SJSA1 (cell line): ENCODE data around the gene ACOT7. TPM values are rescaled to one million over a fixed set of nuclear protein-coding genes. Genes with fewer than 3 reads are reported as not detected.

ENCODE experiments used
- DNase-seq, 2 experiments: peaks; one replicate each; pipeline ENCODE4 v3.0.0-alpha.2; 2015 to 2020; ENCODE audit warnings: low spot score in 2 of 2, low read depth in 1 of 2
- H3K27ac ChIP-seq: fragments of 250-450 bp; sonication (Bioruptor Pico); 2 replicates; pipeline ENCODE4 v1.5.1; 2020; ENCODE audit warnings: mild to moderate bottlenecking, moderate library complexity
- H3K27me3 ChIP-seq: fragments of 250-450 bp; sonication (Bioruptor Pico); replicated peaks from 2 replicates; pipeline ENCODE4 v1.5.1; 2020; ENCODE audit warnings: mild to moderate bottlenecking, moderate library complexity
- H3K36me3 ChIP-seq: fragments of 250-450 bp; sonication (Bioruptor Pico); 2 replicates; pipeline ENCODE4 v1.5.1; 2020; ENCODE audit warnings: mild to moderate bottlenecking
- H3K4me1 ChIP-seq: fragments of 250-450 bp; sonication (Bioruptor Pico); replicated peaks from 2 replicates; pipeline ENCODE4 v1.6.1; 2021; ENCODE audit warnings: mild to moderate bottlenecking
- H3K4me3 ChIP-seq: fragments of 250-450 bp; sonication (Bioruptor Pico); 2 replicates; pipeline ENCODE4 v1.5.1; 2020; ENCODE audit warnings: mild to moderate bottlenecking
- H3K9me3 ChIP-seq: fragments of 250-450 bp; sonication (Bioruptor Pico); replicated peaks from 2 replicates; pipeline ENCODE4 v1.5.1; 2020; ENCODE audit warnings: mild to moderate bottlenecking
- total RNA-seq: library from RNA; depleted of rRNA; stranded (reverse); fragments of >200 nt; shearing (Covaris generic); gene quantifications from 2 replicates; pipeline ENCODE4 v1.2.3, GENCODE V29; 2014

Gene ACOT7
- total RNA-seq, 1 experiment from 2014 or later: 33.9 TPM

DNA sequence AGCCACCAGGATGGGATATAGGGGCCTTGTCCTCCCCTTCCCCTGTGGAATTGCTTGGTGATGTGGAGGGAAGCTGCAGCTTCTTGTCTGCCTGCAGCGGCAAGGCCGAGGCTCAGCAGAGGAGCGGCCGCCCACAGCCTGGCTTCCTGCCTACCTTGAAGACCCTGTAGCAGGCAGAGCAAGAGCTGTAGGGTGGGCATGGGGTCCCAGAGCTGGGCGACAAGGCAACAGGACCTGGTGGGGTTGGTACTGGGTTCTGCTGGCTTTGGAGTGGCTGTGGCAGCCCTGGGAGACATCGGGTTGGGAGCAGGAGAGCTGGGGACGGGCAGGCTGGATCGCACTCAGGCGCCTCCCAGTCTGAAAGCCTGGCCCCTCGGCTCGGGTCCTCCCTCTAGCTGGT lies 126.9 kb downstream of the ACOT7 start:
- DNase-seq: no peak
- no peaks in the 10 kb centered on the region for H3K9me3 ChIP-seq
- 0 out of 2 replicates have a peak, but pooled peaks cover 5% of the 10 kb centered on the region for H3K27me3 ChIP-seq
- no peak overlapping the region for H3K27ac ChIP-seq
- H3K4me1 ChIP-seq: no peaks in the 10 kb centered on the region
- H3K36me3 ChIP-seq: no peaks in the 10 kb centered on the region
- no peak overlapping the region for H3K4me3 ChIP-seq

DNA sequence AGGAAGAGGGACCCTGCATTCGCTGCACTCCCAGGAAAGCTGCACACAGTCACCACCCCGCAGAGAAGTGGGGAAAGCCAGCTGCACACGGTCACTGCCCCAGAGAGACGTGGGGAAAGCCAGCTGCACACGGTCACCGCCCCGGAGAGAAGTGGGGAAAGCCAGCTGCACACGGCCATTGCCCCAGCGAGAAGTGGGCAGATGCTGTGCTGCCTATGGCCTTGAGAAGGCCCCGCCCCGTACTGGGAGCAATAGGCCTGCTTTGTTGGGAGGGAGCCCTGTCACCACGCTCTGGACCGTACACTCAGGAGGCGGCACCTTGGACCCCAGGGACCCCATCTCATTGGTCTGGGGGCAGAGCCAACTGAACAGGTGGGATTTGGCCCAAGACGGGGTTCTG lies 128.4 kb downstream of the ACOT7 start:
- Histone ChIP-seq H3K4me1 (peaks cover 11% of the 10 kb centered on the region), H3K4me3 (no peak overlapping the region), H3K27ac (no peak overlapping the region), H3K27me3 (peaks cover 15% of the 10 kb centered on the region), H3K36me3 (no peaks in the 10 kb centered on the region), H3K9me3 (no peaks in the 10 kb centered on the region)
- DNase-seq: no peak

DNA sequence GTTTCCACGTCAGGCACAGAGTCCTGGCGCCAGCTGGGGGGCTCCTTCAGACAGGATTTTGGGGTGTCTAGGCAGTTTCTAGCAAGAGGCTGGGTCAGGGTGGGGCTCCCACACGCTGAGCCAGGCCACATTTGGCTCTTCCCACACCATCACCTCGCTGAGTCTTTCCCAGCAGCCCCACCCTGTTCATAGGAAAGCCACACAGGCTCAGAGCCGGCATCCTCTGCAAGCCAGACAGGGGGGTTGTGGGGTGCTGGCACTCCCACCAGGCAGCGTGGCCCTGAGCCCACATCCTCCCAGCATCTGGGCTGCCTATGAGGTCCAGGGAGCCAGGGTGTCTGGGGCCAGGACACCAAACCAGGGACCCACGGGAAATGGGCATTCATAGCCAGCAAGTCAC lies 129.9 kb downstream of the ACOT7 start:
- Histone ChIP-seq H3K27ac (no peak overlapping the region), H3K27me3 (peaks cover 22% of the 10 kb centered on the region), H3K36me3 (no peaks in the 10 kb centered on the region; the same call in 1 of the 2 replicates), H3K4me3 (no peak overlapping the region), H3K4me1 (peaks cover 14% of the 10 kb centered on the region), H3K9me3 (no peaks in the 10 kb centered on the region)
- no peak for DNase-seq

DNA sequence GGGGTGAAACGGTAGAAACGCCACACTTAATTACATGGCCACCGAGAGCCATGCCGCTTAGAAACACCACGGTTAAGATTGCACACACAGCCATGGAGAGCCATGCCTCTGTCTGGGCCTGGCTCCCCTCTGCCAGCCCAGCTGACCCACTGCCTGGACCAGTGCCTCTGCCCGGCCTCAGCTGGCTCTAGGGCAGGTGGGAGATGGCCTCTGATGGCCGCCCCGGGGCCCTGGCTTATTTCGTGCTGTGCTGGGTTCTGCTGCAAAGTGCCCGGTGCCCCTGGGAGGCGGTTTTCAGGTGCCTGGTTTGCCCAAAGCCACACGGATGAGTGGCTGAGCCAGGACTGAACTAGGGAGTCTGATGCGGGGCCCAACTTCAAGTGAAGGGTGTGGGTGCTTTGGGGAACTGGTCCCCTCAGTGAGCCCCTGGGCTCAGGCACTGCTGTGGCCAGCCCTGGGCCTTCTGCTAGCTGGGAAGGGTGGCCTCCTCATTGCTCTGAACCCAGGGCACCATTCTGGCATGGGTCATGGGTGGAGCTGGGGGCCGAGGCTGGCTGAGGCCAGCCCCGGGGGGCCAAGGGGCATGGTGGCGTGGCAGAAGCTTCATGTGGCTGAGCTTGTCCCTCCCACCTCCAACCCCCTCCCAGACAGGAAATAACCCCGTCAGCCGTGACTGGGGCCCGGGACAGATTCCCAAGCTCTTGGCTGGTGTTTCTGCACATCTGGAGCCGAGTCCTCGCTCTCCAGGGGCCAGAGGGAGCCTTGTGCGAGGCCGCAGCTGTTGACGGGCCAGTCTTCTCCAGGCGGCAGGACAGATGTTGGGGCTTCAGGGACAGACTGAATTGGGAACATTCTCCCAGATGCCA lies 130.8 kb downstream of the ACOT7 start:
- peaks cover 22% of the 10 kb centered on the region for H3K27me3 ChIP-seq
- peaks cover 14% of the 10 kb centered on the region for H3K4me1 ChIP-seq
- no peaks in the 10 kb centered on the region for H3K9me3 ChIP-seq
- no peak for DNase-seq
- H3K27ac ChIP-seq: no peak overlapping the region
- no peaks in the 10 kb centered on the region; the same call in 1 of the 2 replicates for H3K36me3 ChIP-seq
- no peak overlapping the region for H3K4me3 ChIP-seq

DNA sequence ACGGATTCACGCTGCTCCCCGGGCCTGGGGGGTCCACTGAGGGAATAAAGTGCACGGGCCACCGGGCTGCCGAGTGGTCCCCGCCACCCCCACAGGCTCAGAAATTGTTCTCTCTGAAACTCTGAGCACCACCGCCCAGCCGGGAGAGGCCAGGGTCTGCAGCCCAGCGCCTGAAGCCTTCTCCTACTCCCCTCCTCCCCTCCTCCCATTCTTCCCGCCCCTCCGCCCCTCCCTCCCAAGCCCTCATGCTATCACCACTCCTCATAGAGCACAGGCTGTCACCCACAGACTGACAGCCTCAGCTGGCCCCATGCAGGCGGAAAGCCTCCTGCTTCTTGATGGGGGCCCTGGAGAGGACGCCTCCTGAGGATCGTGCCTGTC lies 132.0 kb downstream of the ACOT7 start:
- Histone ChIP-seq H3K36me3 (no peaks in the 10 kb centered on the region; the same call in 1 of the 2 replicates), H3K27ac (no peak overlapping the region), H3K27me3 (peaks cover 22% of the 10 kb centered on the region), H3K9me3 (no peaks in the 10 kb centered on the region), H3K4me1 (peaks cover 14% of the 10 kb centered on the region), H3K4me3 (peak overlapping the region; percentile 35; the same call in 1 of the 2 replicates)
- DNase-seq: no peak

- H3K4me3 ChIP-seq: peak within 1 kb of the TSS; percentile 35
- H3K4me1 ChIP-seq: peaks cover 14% of the 10 kb centered on the region
- H3K36me3 ChIP-seq: no peaks in the 10 kb centered on the region; the same call in 1 of the 2 replicates
- H3K27ac ChIP-seq: no peak within 1 kb of the TSS
- no peaks in the 10 kb centered on the region for H3K9me3 ChIP-seq
- DNase-seq: no peak
- peaks cover 22% of the 10 kb centered on the region for H3K27me3 ChIP-seq
These were observed 132.5 kb downstream of the ACOT7 start, which contains the start of gene GPR153 for GRCh38 chr1:6260961-6261614. Gene GPR153 (minus strand): TSS chr1:6261098. CDS start chr1:6254905, 6,193 bp downstream.

- H3K9me3 ChIP-seq: no peaks in the 10 kb centered on the region
- no peak for DNase-seq
- H3K27ac ChIP-seq: no peak overlapping the region
- peaks cover 22% of the 10 kb centered on the region for H3K27me3 ChIP-seq
- H3K4me1 ChIP-seq: peaks cover 14% of the 10 kb centered on the region
- peak overlapping the region; percentile 35 for H3K4me3 ChIP-seq
- no peaks in the 10 kb centered on the region; the same call in 1 of the 2 replicates for H3K36me3 ChIP-seq
These were observed 133.1 kb downstream of the ACOT7 start for GRCh38 chr1:6260433-6260934.

DNA sequence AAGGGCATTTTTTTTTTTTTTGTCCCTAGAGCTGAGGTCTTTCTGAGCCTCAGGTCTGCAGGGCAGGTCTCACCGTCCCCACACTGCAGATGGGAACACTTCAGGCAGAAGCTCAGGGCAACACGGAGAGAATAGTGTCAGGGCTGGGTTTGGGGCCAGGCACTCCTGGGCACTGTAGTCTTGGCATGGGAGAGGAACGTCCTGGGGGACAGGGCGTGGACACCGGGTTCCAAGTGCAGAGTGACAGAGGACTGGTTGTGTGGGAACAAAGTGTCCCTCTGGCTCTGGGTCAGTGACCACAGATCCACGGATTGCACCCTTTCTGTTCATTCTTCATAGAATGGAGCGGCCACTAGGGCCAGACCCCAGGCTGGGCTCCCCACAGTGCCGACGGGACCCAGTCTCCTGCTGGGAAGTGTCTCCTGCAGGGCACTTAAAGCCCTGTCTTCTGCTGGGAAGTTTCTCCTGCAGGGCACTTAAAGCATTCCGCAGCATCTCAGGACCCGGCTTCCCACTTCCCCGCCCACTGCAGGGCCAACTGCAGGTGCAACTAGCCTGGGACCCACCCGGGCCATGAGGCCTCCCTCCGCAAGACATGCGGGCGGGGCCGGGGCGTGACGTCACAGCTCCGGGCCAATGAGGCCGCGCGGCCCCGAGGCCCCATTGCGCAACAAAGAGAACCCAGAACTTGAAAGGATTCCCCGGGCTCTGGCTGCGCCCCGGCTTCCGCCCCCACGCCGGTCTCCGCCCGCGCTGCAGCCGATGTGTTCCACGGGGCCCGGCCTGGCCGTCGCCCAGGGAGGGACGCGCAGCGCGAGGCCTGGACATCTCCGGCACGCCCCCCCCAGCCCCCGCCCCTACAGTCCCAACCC lies 133.8 kb downstream of the ACOT7 start:
- no peaks in the 10 kb centered on the region for H3K9me3 ChIP-seq
- H3K27ac ChIP-seq: no peak overlapping the region
- peak overlapping the region; percentile 35 for H3K4me3 ChIP-seq
- peaks cover 14% of the 10 kb centered on the region for H3K4me1 ChIP-seq
- peaks cover 22% of the 10 kb centered on the region for H3K27me3 ChIP-seq
- DNase-seq: peak in 1 of 2 experiments; percentile 46
- no peaks in the 10 kb centered on the region; the same call in 1 of the 2 replicates for H3K36me3 ChIP-seq

- Histone ChIP-seq H3K4me3 (no peak overlapping the region), H3K9me3 (no peaks in the 10 kb centered on the region), H3K4me1 (peaks cover 14% of the 10 kb centered on the region), H3K36me3 (no peaks in the 10 kb centered on the region; the same call in 1 of the 2 replicates), H3K27me3 (peaks cover 22% of the 10 kb centered on the region), H3K27ac (no peak overlapping the region)
- DNase-seq: no peak
These were observed 134.9 kb downstream of the ACOT7 start for GRCh38 chr1:6258675-6259074.

GRCh38 chr1:6257541-6258069 lies 136.0 kb downstream of the ACOT7 start:
- Histone ChIP-seq H3K27me3 (peaks cover 23% of the 10 kb centered on the region), H3K36me3 (no peaks in the 10 kb centered on the region; the same call in 1 of the 2 replicates), H3K9me3 (no peaks in the 10 kb centered on the region), H3K4me1 (peaks cover 14% of the 10 kb centered on the region), H3K4me3 (no peak overlapping the region), H3K27ac (no peak overlapping the region)
- DNase-seq: no peak

- DNase-seq: no peak
- H3K4me1 ChIP-seq: peaks cover 14% of the 10 kb centered on the region
- peaks cover 19% of the 10 kb centered on the region for H3K27me3 ChIP-seq
- no peaks in the 10 kb centered on the region; the same call in 1 of the 2 replicates for H3K36me3 ChIP-seq
- no peak overlapping the region for H3K27ac ChIP-seq
- no peak overlapping the region for H3K4me3 ChIP-seq
- H3K9me3 ChIP-seq: no peaks in the 10 kb centered on the region
These were observed 136.9 kb downstream of the ACOT7 start for GRCh38 chr1:6256645-6257044.

- H3K27me3 ChIP-seq: peaks cover 20% of the 10 kb centered on the region
- no peak overlapping the region for H3K27ac ChIP-seq
- H3K4me1 ChIP-seq: no peaks in the 10 kb centered on the region
- DNase-seq: no peak
- H3K9me3 ChIP-seq: no peaks in the 10 kb centered on the region
- H3K4me3 ChIP-seq: no peak overlapping the region
- H3K36me3 ChIP-seq: no peaks in the 10 kb centered on the region; the same call in 1 of the 2 replicates
These were observed 138.9 kb downstream of the ACOT7 start for GRCh38 chr1:6254691-6255090.

DNA sequence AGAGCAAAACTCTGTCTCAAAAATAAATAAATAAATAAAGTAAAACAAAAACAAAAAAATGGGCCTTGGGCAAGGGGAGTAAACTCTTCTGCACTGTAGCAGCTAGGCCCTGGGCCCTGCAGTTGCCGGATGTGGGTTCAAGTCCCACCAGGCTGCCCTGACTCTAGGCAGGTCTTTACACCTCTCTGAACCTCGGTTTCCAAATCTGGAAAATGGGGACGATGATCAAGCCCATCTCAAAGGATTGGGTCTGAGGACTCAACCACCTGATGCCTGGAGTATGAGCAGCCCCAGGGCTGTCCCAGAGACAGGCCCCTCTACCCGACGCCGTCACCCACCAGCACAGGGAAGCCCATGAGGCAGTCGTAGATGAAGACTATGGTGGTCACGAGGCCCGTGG lies 140.2 kb downstream of the ACOT7 start:
- Histone ChIP-seq H3K4me1 (peaks cover 5% of the 10 kb centered on the region), H3K27me3 (peaks cover 27% of the 10 kb centered on the region), H3K9me3 (no peaks in the 10 kb centered on the region), H3K27ac (no peak overlapping the region), H3K36me3 (no peaks in the 10 kb centered on the region), H3K4me3 (no peak overlapping the region)
- no peak for DNase-seq
